CD4-positive, alpha-beta T cell treated with Interleukin-10 for 1 hour (primary cell): ENCODE data around the gene DCAF12.

Experiments used
- DNase-seq: peaks from one replicate; pipeline ENCODE4 v3.0.0-alpha.2; 2020

Gene DCAF12

DNA sequence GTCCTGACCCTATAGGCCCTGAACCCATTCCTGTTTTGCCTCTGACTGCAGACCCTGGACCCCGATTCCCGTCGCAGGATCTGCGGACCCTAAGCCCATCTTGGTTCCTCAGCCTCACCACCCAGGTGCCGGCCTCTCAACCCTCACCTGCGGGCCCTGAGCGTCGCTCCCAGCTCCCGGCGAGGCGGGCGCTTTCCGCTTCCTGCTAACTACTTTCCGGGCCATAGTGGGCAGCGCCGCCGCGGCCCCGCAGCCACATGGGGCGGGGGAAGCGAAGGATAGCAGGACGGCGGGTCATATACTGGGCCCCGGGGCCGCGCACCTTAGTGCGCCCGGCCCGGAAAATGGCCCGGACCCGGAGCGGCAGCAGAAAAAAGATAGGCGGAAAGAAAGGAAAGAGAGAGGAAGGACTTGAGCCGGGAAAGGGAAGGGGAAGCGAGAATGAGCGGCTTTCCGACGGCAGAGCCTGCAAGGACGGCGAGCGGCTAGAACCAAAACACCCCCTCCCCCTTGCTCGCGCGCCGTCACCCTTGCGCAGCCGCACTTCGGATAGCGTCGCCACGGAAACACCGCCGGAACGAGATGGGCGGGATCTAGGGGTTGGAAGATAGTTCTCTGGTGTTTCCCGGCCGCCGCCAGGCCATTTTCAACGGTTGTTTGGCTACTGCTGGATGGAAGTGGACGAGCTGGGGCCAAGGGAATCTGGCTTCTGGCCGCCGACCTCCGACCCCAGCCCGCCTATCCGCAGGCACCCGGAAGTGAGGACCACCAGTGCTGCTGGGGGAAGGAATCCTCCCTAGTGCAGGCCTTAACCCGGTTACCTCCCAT lies at the start of gene DCAF12:
Gene DCAF12, minus strand, starts transcription at position 492 of the 828 bp plus-strand sequence. Its CDS starts 267 bp downstream, at position 225.
- peak; percentile 92 for DNase-seq

DNA sequence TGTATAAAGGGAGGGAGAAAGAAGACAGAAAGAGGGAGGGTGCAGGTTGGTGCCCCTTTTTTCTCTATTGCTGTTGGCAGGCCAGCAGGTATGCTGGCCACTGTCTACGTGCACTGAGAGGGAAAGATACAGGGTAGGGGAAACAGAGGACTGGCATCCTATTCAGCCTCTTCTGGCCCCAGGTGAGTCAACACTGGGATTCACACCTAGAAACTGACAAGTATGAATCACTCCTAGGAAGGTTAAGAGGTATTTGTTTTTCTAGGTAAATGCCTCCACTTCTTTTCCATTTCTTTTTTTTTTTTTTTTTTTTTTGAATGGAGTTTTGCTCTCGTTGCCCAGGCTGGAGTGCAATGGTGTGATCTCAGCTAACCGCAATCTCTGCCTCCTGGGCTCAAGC lies 49.6 kb upstream of the DCAF12 start:
- no peak for DNase-seq

DNA sequence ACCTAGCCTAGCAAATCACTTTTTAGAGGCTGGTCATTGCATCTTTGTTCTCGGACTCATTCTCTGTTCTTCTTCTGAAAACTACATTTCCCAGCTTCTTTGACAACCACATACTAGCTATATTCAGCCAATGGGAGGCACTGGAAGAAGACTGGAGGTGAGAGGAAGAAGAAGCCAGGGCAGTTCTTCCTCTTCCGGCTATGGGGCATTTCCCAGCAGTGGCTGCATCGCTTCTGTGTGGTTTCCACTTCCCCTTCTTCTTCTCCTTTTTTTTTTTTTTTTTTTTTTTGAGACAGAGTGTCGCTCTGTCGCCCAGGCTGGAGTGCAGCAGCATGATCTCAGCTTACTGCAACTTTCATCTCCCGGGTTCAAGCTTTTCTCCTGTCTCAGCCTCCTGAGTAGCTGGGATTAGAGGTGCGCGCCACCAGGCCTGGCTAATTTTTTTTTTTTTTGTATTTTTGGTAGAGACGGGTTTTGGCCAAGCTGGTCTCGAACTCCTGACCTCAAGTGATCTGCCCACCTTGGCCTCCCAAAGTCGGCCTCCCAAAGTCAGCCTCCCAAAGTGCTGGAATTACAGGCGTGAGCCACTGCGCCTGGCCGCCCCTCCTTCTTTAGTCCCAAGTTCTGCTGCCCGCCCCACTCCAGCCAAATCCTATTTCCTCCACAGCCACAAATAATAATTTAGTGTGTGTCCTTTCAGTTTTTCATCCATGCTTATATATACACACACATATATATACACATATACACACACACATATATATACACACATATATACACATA lies 45.4 kb upstream of the DCAF12 start:
- DNase-seq, result peak; percentile 81

DNA sequence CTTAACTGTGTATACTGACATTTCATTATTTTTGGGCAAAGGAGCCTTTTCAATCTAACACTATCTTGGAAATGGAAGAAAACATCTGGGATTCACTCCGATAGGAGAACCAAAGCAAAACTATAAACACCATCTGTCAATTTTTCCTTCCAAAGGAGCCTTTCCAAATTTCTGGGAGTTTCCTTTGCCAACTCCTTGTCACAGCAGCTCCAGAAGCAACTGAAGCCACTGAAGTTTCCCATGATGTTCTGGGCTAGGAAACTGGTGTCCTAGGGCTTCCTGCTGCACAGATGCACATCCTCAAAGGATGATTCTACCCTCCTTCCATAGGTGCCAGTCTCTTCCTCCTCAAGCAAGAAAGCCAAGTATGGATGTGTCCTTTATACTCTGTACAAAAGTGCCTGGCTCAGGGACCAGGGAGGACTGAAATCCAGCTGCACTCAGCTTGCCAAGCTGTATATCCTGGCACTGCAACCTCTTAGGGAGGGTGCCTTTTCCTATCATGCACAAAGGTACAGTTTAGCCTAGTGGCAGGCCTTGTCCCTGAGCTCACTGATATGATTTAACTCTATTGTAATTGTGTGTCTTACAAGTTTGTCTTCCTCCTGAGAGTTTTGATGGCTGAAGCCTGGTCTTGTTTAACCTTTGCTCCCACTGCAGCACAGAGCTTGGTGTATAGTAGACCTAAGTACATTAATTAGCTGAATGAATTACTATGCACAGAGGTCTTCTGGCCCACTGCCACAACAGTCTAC lies 43.9 kb upstream of the DCAF12 start:
- no peak for DNase-seq

DNA sequence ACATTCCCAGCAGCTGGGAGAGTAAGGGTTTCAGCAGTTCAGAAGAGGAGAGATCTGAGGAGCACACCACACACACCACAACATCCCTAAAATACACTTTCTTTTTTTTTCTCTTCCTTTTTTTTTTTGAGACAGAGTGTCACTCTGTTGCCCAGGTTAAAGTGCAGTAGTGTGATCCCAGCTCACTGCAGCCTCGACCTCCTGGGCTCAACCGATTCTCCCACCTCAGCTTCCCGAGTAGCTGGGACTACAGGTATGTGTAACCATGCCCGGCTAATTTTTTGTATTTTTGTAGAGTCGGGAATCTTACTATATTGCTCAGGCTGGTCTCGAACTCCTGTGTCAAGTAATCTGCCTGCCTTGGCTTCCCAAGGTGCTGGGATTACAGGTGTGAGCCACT lies 42.6 kb upstream of the DCAF12 start:
- no peak for DNase-seq

DNA sequence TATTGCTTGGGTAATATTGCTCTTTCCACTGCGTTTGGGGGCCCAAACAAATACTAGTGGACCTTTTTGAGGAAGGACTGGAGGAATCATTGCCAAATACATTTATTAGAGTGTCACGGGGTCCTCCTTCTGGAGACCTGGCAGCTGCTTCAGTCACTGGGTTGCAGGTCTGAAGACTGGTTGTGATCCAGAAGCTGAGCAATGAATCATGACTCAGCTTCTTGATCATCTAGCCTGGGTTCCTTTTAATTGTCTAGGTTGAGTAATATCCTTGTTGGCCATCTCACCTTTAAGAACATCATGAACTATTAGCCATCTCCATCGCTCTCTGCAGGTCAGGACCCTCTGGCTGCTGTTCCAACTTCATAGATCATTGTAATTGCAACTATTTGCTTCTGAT lies 36.9 kb upstream of the DCAF12 start:
- DNase-seq, result no peak

DNA sequence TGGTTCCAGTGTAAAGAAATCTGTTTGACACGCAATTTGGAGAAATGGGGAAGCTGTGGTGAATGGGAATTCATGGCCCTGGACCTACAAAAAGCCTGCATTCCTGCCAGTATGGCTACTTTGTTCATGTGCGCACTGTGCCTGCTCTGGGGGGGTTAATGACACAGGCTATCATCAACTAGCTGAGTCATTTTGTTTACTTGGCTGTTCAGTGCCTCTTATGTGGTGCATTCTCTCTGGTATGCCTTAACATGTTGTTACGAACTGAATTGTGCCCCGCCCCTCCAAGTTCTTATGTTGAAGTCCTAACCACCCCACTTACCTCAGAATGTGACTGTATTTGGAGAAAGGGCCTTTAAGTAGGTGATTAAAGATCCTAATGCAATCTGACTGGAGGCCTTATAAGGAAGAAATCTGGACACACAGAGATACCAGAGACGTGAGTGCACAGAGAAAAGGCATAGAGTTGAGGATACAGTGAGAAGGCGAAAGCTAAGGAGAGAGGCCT lies 31.9 kb upstream of the DCAF12 start:
- no peak for DNase-seq

DNA sequence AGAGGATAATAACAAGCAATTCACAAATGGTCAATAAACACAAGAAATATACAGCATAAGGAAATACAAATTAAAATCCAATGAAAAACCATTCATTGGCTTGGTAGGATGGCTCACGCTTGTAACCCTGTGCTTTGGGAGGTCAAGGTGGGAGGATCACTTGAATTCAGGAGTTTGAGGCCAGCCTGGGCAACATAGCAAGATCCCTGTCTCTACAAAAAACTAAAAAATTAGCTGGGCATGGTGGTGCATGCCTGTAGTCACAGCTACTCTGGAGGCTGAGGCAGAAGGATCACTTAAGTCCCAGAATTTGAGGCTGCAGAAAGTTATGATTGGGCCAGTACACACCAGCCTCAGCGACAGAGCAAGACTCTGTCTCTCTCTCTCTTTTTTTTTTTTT lies 31.4 kb upstream of the DCAF12 start:
- no peak for DNase-seq

DNA sequence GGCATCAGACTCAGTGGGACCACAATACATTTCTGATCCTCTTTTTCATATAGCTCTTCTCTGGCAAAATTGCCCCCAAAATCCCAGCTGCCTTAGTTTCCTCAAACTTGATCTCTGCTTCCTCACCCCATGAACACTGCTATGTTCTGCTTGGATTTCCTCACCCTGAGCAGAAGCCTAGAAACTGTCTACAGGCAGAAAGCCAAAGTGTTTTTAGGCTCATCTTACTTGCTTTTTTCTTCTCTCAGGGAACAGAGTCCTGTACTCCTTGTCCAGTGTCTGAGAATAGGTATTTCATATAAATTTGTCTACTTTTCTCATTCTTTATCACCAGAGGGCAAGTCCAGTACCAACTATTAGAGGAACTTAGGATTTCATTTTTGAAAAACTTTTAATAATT lies 30.8 kb upstream of the DCAF12 start:
- no peak for DNase-seq

DNA sequence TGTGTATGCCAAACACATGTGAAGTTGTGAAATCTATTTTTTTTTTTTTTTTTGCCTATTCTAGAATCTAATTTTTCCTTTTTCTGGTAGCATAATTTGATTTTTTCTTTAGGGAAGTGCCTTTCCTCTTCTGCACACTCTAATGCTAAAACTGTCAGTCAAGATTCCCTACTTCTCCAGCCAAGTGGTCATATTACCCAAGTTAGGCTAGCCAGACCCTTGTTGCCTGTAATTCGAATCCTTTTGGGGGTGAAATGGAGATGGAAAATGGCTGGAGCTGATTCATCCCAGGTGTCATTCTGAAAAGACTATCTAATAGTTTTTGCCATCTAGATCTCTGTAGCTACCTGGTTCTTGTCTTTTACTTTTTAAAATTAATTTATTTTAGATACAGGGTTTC lies 27.6 kb upstream of the DCAF12 start:
- no peak for DNase-seq

DNA sequence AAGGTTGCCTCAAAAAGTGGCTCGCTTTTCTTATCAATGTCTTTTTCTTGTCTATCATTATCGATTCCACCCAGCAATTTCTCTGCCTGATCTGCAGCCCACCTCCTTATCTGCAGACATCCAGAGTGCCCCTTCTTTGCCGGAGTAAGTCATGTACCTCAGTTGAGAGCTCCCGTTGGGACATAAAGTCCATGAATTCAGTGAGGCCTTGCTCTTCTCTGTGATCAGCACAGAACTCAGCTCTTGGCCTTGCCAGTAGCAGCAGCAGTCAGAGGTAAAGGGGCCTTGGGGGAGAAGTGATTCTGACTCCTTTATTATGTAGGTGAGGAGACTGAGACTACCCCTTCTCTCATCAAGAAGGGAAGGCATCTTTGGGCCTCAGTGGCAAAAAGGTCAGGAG lies 24.9 kb upstream of the DCAF12 start:
- no peak for DNase-seq

DNA sequence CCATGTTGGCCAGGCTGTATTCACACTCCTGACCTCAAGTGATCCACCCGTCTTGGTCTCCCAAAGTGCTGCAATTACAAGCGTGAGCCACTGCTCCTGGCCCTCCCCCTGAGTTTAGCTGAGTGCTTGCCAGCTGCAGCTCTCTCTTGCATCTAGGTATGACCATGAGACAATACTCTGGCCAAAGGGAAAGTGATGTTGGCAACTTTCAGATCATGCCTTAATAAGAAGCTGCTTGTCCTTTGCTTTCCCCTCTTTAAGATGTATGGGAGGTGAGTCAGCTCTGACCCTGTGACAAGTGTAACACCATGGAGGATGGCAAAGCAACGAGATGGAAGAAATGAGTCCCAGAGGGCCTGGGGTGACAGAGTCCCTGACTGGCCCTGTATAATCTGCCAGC lies 18.7 kb upstream of the DCAF12 start:
- DNase-seq, result no peak

DNA sequence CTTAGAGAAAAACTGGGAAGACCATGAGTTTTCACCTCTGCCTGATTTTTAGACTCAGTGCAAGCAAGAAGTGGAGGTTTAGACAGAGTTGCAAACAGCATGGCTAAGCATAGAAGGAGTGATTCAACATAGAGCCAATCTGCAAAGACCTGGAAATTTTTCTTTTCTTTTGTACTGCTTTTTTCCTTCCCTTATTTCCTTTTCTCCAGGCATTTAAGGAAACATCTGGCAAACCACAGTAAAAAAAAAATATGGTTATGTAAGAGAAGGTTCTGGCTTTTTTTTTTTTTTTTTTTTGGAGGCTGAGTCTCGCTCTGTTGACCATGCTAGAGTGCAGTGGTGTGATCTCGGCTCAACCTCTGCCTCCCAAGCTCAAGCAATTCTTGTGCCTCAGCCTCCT lies 16.6 kb upstream of the DCAF12 start:
- no peak for DNase-seq

DNA sequence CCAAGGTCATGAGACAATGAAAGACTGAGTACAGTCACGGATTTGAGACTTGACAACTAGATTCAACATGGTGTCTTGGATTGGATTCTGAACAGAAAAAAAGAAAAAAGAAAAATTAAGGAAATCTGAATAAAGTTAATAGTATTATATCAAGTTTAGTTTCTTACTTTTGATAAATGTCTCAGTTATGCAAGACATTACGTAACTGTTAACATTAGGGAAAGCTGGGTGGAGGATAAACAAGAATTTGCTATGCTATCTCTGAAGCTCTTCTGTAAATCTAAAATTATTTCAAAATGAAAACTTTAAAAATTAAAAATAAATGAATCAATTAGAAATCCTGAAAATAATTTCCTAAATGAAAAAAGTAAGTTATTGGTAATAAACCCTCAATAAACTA lies 14.4 kb upstream of the DCAF12 start:
- no peak for DNase-seq

DNA sequence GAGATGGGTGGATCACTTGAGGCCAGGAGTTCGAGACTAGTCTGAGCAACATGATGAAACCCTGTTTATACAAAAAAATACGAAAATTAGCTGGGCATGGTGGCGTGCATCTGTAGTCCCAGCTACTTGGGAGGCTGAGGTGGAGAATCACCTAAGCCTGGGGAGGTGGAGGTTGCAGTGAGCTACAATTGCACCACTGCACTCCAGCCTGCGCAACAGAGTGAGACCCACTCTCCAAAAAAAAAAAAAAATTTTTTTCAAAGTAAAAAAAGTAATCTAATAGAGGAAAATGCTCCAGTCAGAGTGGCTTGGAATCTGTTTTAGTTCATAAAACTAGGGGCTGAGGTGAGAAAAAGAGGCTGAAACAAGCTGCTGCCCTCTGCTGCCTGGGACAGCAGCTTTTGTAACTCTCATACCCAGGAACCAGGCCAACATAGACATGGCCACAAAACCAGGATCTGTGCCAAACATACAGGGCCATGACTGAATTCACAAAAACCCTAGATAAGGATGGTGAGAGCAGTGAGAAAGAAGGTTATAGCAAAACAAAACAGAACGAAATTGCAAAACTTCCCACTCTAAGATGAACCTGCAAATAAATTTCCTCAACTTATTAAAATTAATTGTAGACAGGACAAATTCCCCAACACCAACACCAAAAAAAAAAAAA lies 13.1 kb upstream of the DCAF12 start:
- DNase-seq, result peak; percentile 7

DNA sequence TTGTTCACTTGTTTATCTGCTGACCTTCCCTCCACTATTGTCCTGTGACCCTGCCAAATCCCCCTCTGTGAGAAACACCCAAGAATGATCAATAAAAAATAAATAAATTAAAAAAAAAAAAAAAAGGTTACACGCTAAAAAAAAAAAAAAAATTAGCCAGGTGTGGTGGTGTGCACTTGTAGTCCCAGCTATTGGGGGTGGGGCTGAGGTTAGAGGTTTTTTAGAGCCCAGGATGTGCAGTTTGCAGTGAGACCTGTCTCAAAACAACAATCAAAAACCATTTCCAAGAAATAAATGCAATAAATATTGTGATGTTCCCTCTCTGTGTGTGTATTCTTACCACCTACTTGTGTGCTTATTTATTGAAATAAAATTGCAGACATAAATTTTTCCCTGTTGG lies 12.1 kb upstream of the DCAF12 start:
- DNase-seq, result peak; percentile 31

DNA sequence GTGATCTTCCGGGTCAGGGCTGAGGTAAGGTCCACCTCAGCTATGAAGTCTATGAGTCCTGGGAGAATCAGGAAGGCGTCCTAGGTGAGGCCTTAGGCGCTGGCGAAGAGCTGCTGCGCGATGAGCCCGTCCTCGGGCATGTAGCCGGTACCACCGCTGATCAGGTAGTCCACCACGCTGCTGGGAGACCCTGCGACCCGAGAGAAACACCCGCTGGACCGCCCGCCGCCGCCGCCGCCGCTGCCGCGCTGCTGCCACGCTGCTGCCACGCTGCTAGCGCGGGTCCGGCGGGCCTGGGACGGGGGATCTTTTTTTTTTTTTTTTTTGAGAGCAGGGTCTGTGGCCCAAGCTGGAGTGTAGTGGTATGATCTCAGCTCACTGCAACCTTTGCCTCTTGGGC lies 8.0 kb upstream of the DCAF12 start:
- DNase-seq, result no peak

DNA sequence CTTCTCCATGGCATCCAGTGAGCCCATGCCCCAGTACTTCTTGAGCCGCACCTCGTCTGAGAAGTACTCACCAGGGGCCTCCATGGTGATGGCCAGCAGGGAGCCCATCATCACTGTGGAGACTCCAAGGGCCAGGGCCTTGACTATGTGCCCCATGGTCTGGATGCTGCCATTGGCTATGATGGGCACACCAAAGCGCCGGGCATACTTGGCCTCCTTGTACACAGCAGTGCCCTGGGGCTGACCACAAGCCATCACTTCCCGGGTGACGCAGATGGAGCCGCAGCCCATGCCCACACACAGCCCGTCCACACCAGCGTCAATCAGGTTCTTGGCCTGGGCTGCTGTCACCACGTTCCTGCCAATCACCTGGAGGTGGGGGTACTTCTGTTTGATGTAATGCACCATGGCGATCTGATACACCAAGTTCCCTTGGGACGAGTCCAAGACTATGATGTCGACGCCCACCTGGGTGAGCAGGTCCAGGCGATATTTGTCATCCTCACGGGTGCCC lies 7.0 kb upstream of the DCAF12 start:
- no peak for DNase-seq

DNA sequence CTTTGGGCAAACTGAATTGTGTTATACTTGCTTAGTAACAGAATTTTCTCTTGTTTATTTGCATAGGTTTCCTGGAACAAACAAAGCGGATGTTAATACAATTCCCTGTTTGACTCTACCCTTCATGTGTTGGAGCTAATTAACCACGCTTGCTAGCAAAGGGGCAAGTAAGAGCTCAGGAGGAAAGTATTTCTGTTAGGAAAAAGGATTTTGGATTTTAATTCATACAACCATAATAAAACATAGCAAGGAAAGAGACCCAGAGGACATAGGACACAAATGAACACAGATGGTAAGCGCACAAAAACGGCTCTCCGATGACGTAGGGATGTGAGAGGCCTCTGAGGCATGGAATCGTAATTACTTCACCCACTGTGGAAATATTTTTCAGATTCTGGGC lies 5.1 kb upstream of the DCAF12 start:
- no peak for DNase-seq

DNA sequence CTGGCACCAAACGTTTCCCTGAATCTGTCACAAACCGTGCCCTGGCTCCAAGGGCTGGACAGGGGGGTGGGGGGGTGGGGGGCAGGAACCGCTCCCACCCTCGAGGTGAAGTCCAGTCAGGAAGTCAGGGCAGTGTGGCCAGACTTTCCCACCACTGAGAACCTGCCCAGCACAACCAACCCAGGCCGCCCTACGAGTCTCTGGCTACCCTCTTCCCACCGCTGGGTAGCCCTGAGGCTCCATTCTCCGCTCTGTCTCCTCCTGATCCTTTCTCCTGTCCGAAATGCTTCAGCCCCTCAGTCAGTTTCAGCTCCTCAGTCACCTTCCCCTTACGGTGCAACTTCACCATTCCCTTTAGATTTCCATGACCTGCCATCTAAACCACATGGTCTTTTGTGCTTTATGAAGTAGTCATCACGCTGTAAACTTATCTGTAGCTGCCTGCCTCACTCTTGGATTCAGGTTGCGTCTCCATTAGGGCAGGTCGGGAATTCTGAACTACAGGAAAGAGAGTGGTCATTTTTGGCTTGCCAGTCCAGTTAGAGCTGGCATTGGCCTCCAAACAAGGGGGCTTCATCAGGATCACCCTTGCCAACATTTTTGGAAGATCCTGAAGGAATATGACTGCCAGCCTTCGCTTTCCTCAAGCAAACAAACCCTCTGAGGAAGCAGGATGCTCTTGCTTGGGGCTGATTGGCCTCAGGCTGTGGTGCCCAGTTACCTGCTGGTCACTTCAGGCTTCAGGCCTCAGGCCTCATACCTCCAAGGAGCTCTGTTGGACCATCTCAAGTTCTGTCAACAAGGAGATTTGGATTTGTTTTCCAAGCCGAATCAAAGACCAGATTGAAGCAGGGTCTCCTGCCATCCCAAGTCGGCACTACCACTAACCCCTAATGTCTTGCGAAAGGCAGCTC lies 794 bp upstream of the DCAF12 start:
- no peak for DNase-seq

DNA sequence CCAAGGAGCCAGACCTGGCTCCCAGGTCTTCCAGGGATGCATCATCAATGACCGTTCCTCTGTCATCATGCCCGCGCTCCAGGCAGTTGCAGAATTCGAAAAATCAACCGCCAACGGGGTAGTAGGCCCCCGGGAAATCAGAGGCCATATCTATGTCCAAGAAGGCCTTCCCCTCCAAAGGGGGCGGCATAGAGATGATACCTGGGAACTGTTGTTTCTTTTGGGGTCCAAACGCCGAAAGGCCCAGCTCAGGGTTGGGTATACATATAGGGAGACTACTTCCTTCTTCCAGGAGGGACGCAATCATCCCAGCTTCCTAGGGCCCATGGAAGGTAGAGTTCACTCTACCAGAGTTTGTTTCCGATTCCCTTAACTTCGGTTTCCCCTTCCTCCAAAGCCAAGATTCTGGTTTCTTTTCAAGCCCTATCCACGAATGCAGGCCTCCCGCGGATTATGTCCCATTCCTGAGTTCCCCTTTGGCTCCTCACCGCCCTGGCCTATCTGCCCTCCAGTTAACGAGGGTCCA lies 754 bp downstream of the DCAF12 start:
- no peak for DNase-seq
